ENCODE data around the gene AGAP3.

The AGAP3 gene

DNA sequence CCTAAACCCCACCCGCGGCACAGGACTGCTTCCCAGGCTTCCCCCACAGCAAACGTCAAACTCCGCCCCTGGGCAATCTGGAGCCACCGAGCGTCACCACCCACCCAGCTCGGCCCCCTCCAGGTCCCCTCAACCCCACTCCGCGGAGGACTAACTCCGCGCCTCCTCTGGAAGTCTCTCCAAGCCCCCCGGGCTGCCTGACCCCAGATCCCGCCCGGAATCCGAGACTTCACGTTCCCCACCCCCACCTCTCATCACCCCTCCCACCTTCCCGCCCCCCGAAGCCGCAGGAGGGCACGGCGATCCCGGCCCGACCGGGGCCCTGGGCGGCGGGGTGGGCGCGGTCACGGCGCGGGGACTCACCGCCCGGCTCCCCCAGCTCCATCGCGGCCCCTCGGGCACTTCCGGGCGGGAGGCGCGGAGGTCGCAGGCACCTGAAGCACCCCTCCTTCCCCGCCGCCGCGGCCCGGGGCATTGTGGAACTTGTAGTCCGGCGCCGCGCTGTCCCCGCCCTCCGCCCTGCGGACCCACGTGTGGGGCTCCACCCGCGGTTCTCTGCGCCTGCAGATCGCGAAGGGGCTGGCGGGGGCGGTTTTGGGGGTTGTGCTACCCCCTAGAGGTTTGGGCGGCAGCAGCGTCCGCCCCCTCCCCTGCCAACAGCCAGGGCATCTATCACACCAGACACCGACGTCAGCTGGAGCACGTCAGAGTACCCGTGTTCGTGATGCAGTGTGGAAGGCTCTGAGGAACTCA is 3.0 kb upstream of the AGAP3 start, which contains the start of gene TMUB1:
TSS of gene TMUB1 (minus strand) at position 423 of the 753 bp plus-strand sequence. CDS start 930 bp downstream, outside the sequence.
- TF ChIP-seq POLR2AphosphoS5 (IDR thresholded peaks at IDR 0.05; ENCODE audit: low read depth, low read length): peak; percentile 28; the same call in 1 of the 2 replicates
- TF ChIP-seq, protein P1, sequence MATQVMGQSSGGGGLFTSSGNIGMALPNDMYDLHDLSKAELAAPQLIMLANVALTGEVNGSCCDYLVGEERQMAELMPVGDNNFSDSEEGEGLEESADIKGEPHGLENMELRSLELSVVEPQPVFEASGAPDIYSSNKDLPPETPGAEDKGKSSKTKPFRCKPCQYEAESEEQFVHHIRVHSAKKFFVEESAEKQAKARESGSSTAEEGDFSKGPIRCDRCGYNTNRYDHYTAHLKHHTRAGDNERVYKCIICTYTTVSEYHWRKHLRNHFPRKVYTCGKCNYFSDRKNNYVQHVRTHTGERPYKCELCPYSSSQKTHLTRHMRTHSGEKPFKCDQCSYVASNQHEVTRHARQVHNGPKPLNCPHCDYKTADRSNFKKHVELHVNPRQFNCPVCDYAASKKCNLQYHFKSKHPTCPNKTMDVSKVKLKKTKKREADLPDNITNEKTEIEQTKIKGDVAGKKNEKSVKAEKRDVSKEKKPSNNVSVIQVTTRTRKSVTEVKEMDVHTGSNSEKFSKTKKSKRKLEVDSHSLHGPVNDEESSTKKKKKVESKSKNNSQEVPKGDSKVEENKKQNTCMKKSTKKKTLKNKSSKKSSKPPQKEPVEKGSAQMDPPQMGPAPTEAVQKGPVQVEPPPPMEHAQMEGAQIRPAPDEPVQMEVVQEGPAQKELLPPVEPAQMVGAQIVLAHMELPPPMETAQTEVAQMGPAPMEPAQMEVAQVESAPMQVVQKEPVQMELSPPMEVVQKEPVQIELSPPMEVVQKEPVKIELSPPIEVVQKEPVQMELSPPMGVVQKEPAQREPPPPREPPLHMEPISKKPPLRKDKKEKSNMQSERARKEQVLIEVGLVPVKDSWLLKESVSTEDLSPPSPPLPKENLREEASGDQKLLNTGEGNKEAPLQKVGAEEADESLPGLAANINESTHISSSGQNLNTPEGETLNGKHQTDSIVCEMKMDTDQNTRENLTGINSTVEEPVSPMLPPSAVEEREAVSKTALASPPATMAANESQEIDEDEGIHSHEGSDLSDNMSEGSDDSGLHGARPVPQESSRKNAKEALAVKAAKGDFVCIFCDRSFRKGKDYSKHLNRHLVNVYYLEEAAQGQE (IDR thresholded peaks at IDR 0.05; ENCODE audit: insufficient read depth in 1 of 2, low read depth in 2 of 2, low read length in 2 of 2): no peak
- TF ChIP-seq TAF1 (IDR thresholded peaks at IDR 0.05; ENCODE audit: borderline replicate concordance, insufficient read depth, low read length): no peak
- TF ChIP-seq SIN3A (IDR thresholded peaks at IDR 0.05; ENCODE audit: borderline replicate concordance, insufficient read depth, low read length): no peak; the same call in 1 of the 2 replicates

DNA sequence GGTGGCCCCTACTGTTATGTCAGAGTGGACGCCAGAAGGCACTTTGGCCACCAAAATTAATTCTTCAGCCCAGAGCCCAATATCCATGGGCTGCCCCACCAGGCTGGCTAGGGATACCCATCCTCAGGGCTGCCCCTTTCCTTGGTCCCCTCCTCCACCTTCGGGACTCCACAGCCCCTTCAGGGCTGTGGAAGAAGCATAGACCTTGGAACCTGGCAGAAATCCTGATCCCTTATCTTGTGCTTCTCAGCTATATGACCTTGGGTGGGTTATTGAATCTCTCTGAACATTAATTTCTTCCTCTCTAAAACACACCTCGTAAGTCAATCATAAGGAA is 2.5 kb upstream of the AGAP3 start:
- TF ChIP-seq, protein P1 (IDR thresholded peaks at IDR 0.05; ENCODE audit: insufficient read depth in 1 of 2, low read depth in 2 of 2, low read length in 2 of 2): no peak
- TF ChIP-seq POLR2AphosphoS5 (IDR thresholded peaks at IDR 0.05; ENCODE audit: low read depth, low read length) (no peak), SIN3A (IDR thresholded peaks at IDR 0.05; ENCODE audit: borderline replicate concordance, insufficient read depth, low read length) (no peak), TAF1 (IDR thresholded peaks at IDR 0.05; ENCODE audit: borderline replicate concordance, insufficient read depth, low read length) (no peak), FOXP2 (optimal IDR thresholded peaks at IDR 0.05; ENCODE audit: borderline replicate concordance, extremely low read depth, extremely low read length, insufficient read depth) (no peak)

DNA sequence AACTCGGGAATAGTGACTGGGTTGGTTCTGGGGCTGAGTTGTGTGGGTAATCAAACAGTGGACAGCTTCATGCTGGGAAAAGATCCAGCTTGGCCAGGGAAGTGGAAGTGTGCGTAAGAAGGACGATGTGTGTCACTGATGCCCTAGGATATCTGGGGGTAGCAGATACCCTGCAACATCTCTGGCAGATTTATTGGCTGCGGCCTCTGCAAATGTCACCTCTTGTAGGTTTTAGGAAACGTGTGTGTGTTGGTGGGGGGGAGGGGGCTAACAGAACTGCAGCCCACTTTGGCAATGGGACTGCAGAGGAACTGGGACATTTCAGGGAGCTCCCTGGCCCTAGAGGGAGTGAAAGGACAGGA is 965 bp upstream of the AGAP3 start:
- TF ChIP-seq TAF1 (IDR thresholded peaks at IDR 0.05; ENCODE audit: borderline replicate concordance, insufficient read depth, low read length): peak; percentile 11; the same call in 1 of the 2 replicates
- TF ChIP-seq FOXP2 (optimal IDR thresholded peaks at IDR 0.05; ENCODE audit: borderline replicate concordance, extremely low read depth, extremely low read length, insufficient read depth): no peak
- TF ChIP-seq, protein P1 (IDR thresholded peaks at IDR 0.05; ENCODE audit: insufficient read depth in 1 of 2, low read depth in 2 of 2, low read length in 2 of 2): no peak
- no peak for TF ChIP-seq SIN3A (IDR thresholded peaks at IDR 0.05; ENCODE audit: borderline replicate concordance, insufficient read depth, low read length)
- TF ChIP-seq POLR2AphosphoS5 (IDR thresholded peaks at IDR 0.05; ENCODE audit: low read depth, low read length): no peak

DNA sequence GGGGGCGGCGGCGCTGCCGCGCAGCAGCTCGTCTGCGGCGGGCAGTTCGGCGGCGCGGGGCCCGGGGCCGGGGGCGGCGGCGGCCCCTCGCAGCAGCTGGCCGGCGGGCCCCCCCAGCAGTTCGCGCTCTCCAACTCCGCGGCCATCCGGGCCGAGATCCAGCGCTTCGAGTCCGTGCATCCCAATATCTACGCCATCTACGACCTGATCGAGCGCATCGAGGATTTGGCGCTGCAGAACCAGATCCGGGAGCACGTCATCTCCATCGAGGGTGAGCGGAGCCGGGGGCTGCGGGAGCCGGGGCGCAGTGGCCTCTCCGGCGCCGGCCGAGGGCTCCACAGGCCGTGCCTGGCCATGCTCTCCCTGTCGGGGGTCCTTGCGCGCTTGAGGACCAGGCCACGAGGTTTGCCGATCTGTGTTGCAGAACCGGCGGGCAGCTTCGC is 548 bp downstream of the AGAP3 start:
- TF ChIP-seq TAF1 (IDR thresholded peaks at IDR 0.05; ENCODE audit: borderline replicate concordance, insufficient read depth, low read length) (no peak), SIN3A (IDR thresholded peaks at IDR 0.05; ENCODE audit: borderline replicate concordance, insufficient read depth, low read length) (no peak), POLR2AphosphoS5 (IDR thresholded peaks at IDR 0.05; ENCODE audit: low read depth, low read length) (no peak), FOXP2 (optimal IDR thresholded peaks at IDR 0.05; ENCODE audit: borderline replicate concordance, extremely low read depth, extremely low read length, insufficient read depth) (no peak)
- TF ChIP-seq, protein P1 (IDR thresholded peaks at IDR 0.05; ENCODE audit: insufficient read depth in 1 of 2, low read depth in 2 of 2, low read length in 2 of 2): no peak

Data from PFSK-1 (cell line).